Smooth muscle cell (in vitro differentiated cells): ENCODE data around the gene ARHGEF33. TPM values are rescaled to one million over a fixed set of nuclear protein-coding genes. Genes with fewer than 3 reads are reported as not detected.
A peak's percentile ranks its signal among the peaks of the same experiment; 100 is the strongest.

Source experiments
- DNase-seq: peaks from one replicate; lab custom pipeline; 2025; ENCODE audit not compliant: unreplicated experiment; lab: John Stamatoyannopoulos, UW
- H2AFZ ChIP-seq: fragments of 200-600 bp; sonication (generic); 2 replicates; pipeline ENCODE4 v1.6.0; 2016; ENCODE audit warnings: antibody characterized with exemption, low read depth, mild to moderate bottlenecking
- H3F3A ChIP-seq: fragments of 200-600 bp; sonication (generic); 2 replicates; pipeline ENCODE4 v1.6.0; 2017; ENCODE audit warnings: antibody characterized with exemption, low read depth
- H3K27ac ChIP-seq: fragments of 200-600 bp; sonication (generic); 2 replicates; pipeline ENCODE4 v1.5.1; 2016; ENCODE audit warnings: low read depth, mild to moderate bottlenecking
- H3K27me3 ChIP-seq: fragments of 200-600 bp; sonication (generic); 2 replicates; pipeline ENCODE4 v1.6.1; 2016; ENCODE audit warnings: low read depth, mild to moderate bottlenecking
- H3K36me3 ChIP-seq: fragments of 200-600 bp; sonication (generic); 2 replicates; pipeline ENCODE4 v1.5.1; 2016; ENCODE audit warnings: low read depth
- H3K4me1 ChIP-seq: fragments of 200-600 bp; sonication (generic); 2 replicates; pipeline ENCODE4 v1.5.1; 2016; ENCODE audit warnings: low read depth
- H3K4me2 ChIP-seq: fragments of 200-600 bp; sonication (generic); 2 replicates; pipeline ENCODE4 v1.6.0; 2016; ENCODE audit warnings: mild to moderate bottlenecking
- H3K4me3 ChIP-seq: fragments of 200-600 bp; sonication (generic); 2 replicates; pipeline ENCODE4 v1.5.1; 2016; ENCODE audit warnings: mild to moderate bottlenecking
- H3K79me2 ChIP-seq: fragments of 200-600 bp; sonication (generic); 2 replicates; pipeline ENCODE4 v1.6.0; 2016; ENCODE audit warnings: low read depth, mild to moderate bottlenecking
- H3K9ac ChIP-seq: fragments of 200-600 bp; sonication (generic); 2 replicates; pipeline ENCODE4 v1.6.0; 2016; ENCODE audit warnings: low read depth
- H3K9me3 ChIP-seq: fragments of 200-600 bp; sonication (generic); replicated peaks from 2 replicates; pipeline ENCODE4 v1.5.1; 2016; ENCODE audit warnings: low read depth
- H4K20me1 ChIP-seq: fragments of 200-600 bp; sonication (generic); 2 replicates; pipeline ENCODE4 v1.6.0; 2016; ENCODE audit warnings: low read depth
- CTCF ChIP-seq: fragments of 200-600 bp; sonication (generic); IDR thresholded peaks from 2 replicates; pipeline ENCODE4 v1.5.1; 2017; ENCODE audit warnings: borderline replicate concordance, mild to moderate bottlenecking, antibody characterized with exemption; ENCODE audit not compliant: insufficient read depth, poor library complexity, severe bottlenecking
- WGBS: methylation state at CpG from one replicate; pipeline ENCODE4 v1.1.7; 2016; ENCODE audit warnings: low lambda C conversion rate; 5-methylcytosine and 5-hydroxymethylcytosine counted together
- polyA plus RNA-seq: library from polyadenylated mRNA; unstranded; fragments of >200 nt; fragmentation: Nextera tagmentation; extraction: Ambion mirVana; gene quantifications from 2 replicates; pipeline ENCODE4 v1.2.1, GENCODE V29; 2016
- total RNA-seq: library from RNA; depleted of rRNA; stranded (reverse); fragments of >200 nt; gene quantifications from 2 replicates; pipeline ENCODE4 v1.2.3, GENCODE V29; 2014

The ARHGEF33 gene
- total and polyA plus RNA-seq, 2 experiments from 2014 or later, result 0.40 to 1.4 TPM

- no peak overlapping the region for H3K4me3 ChIP-seq
- TF ChIP-seq CTCF, result no peak
- no peaks in the 10 kb centered on the region for H3K27me3 ChIP-seq
- no peak for DNase-seq
- H4K20me1 ChIP-seq, result no peaks in the 10 kb centered on the region
- H3K4me1 ChIP-seq, result no peaks in the 10 kb centered on the region
- peaks cover 4% of the 10 kb centered on the region for H3F3A ChIP-seq
- H3K27ac ChIP-seq, result peak overlapping the region; percentile 49
- no peaks in the 10 kb centered on the region for H3K79me2 ChIP-seq
- whole genome bisulfite sequencing, result 43% methylated on average over 4 of the region's 4 CpGs
- peak overlapping the region; percentile 26 for H3K9ac ChIP-seq
- no peaks in the 10 kb centered on the region for H3K9me3 ChIP-seq
- H3K4me2 ChIP-seq, result peak overlapping the region; percentile 6
- H3K36me3 ChIP-seq, result no peaks in the 10 kb centered on the region
- peak overlapping the region; percentile 7 for H2AFZ ChIP-seq
Observed at GRCh38 chr2:38945372-38945771, 55.7 kb downstream of the ARHGEF33 start.

- Histone ChIP-seq H3F3A (peaks cover 4% of the 10 kb centered on the region), H4K20me1 (no peaks in the 10 kb centered on the region), H3K27me3 (no peaks in the 10 kb centered on the region), H3K79me2 (no peaks in the 10 kb centered on the region), H3K4me3 (no peak overlapping the region), H3K4me1 (no peaks in the 10 kb centered on the region), H3K9me3 (no peaks in the 10 kb centered on the region), H3K36me3 (no peaks in the 10 kb centered on the region), H2AFZ (peak overlapping the region; percentile 7), H3K4me2 (peak overlapping the region; percentile 6), H3K27ac (peak overlapping the region; percentile 49), H3K9ac (no peak overlapping the region)
- TF ChIP-seq CTCF, result no peak
- WGBS, result 61% methylated on average over 5 of the region's 5 CpGs
- no peak for DNase-seq
Observed at GRCh38 chr2:38945911-38946310, 56.2 kb downstream of the ARHGEF33 start.

- H3K4me2 ChIP-seq, result peak overlapping the region; percentile 34
- H3F3A ChIP-seq, result peaks cover 4% of the 10 kb centered on the region
- H3K79me2 ChIP-seq, result no peaks in the 10 kb centered on the region
- H4K20me1 ChIP-seq, result no peaks in the 10 kb centered on the region
- DNase-seq, result peak; percentile 3
- H3K27me3 ChIP-seq, result no peaks in the 10 kb centered on the region
- no peaks in the 10 kb centered on the region for H3K4me1 ChIP-seq
- no peak overlapping the region for H3K4me3 ChIP-seq
- H2AFZ ChIP-seq, result no peak overlapping the region
- H3K27ac ChIP-seq, result peak overlapping the region; percentile 84
- H3K9me3 ChIP-seq, result no peaks in the 10 kb centered on the region
- peak; percentile 56 for TF ChIP-seq CTCF
- H3K36me3 ChIP-seq, result no peaks in the 10 kb centered on the region
- 31% methylated on average over 11 of the region's 11 CpGs for WGBS
- peak overlapping the region; percentile 59 for H3K9ac ChIP-seq
Observed at GRCh38 chr2:38947241-38948239, 57.9 kb downstream of the ARHGEF33 start.
